MM.1S (cell line): ENCODE data around the gene NALCN.

ENCODE experiments used
- DNase-seq: peaks from one replicate; pipeline ENCODE4 v3.0.0-alpha.2; 2015
- H2AFZ ChIP-seq: fragments of 300-600 bp; sonication (generic); 2 replicates; pipeline ENCODE4 v1.6.0; 2016; ENCODE audit warnings: antibody characterized with exemption, low read length
- H3F3A ChIP-seq: fragments of 300-600 bp; sonication (generic); 2 replicates; pipeline ENCODE4 v1.6.1; 2016; ENCODE audit warnings: mild to moderate bottlenecking, antibody characterized with exemption, low read length, moderate library complexity, mixed read lengths; ENCODE audit not compliant: insufficient read depth
- H3K27ac ChIP-seq: fragments of 300-600 bp; sonication (generic); 2 replicates; pipeline ENCODE4 v1.5.1; 2016; ENCODE audit warnings: mild to moderate bottlenecking, low read length
- H3K27me3 ChIP-seq: fragments of 300-600 bp; sonication (generic); replicated peaks from 2 replicates; pipeline ENCODE4 v1.6.0; 2016; ENCODE audit warnings: low read length; ENCODE audit not compliant: insufficient read depth
- H3K36me3 ChIP-seq: fragments of 300-600 bp; sonication (generic); replicated peaks from 2 replicates; pipeline ENCODE4 v1.6.1; 2016; ENCODE audit warnings: mild to moderate bottlenecking, low read length, mixed read lengths; ENCODE audit not compliant: insufficient read depth
- H3K4me1 ChIP-seq: fragments of 300-600 bp; sonication (generic); 2 replicates; pipeline ENCODE4 v1.6.1; 2016; ENCODE audit warnings: low read length, mixed read lengths
- H3K4me2 ChIP-seq: fragments of 300-600 bp; sonication (generic); 2 replicates; pipeline ENCODE4 v1.6.0; 2016; ENCODE audit warnings: low read depth, low read length
- H3K4me3 ChIP-seq: fragments of 300-600 bp; sonication (generic); 2 replicates; pipeline ENCODE4 v1.5.1; 2016; ENCODE audit warnings: low read length, mixed read lengths
- H3K79me2 ChIP-seq: fragments of 300-600 bp; sonication (generic); 2 replicates; pipeline ENCODE4 v1.6.1; 2016; ENCODE audit warnings: mixed run types, low read length, mixed read lengths
- H3K9ac ChIP-seq: fragments of 300-600 bp; sonication (generic); 2 replicates; pipeline ENCODE4 v1.6.1; 2016; ENCODE audit warnings: low read length, mixed read lengths
- H3K9me2 ChIP-seq: fragments of 300-600 bp; sonication (generic); replicated peaks from 2 replicates; pipeline ENCODE4 v1.6.1; 2016; ENCODE audit warnings: mild to moderate bottlenecking, low read length, mixed read lengths; ENCODE audit not compliant: insufficient read depth
- H3K9me3 ChIP-seq: fragments of 300-600 bp; sonication (generic); replicated peaks from 2 replicates; pipeline ENCODE4 v1.6.1; 2016; ENCODE audit warnings: mild to moderate bottlenecking, low read length, mixed read lengths; ENCODE audit not compliant: insufficient read depth
- H4K20me1 ChIP-seq: fragments of 300-600 bp; sonication (generic); 2 replicates; pipeline ENCODE4 v1.6.1; 2016; ENCODE audit warnings: mild to moderate bottlenecking, low read length, moderate library complexity, mixed read lengths; ENCODE audit not compliant: insufficient read depth
- CTCF ChIP-seq: fragments of 300-600 bp; sonication (generic); IDR thresholded peaks from 2 replicates; pipeline ENCODE4 v1.5.1; 2016; ENCODE audit warnings: antibody characterized with exemption, low read length, mixed read lengths
- EZH2 ChIP-seq: fragments of 300-600 bp; sonication (generic); optimal IDR thresholded peaks from 2 replicates; pipeline ENCODE3; 2017; ENCODE audit warnings: low read depth, mild to moderate bottlenecking, antibody characterized with exemption, low read length, mixed read lengths
- EZH2phosphoT487 ChIP-seq: fragments of 300-600 bp; sonication (generic); IDR thresholded peaks from 2 replicates; pipeline ENCODE4 v1.6.1; 2018; ENCODE audit warnings: antibody characterized with exemption, low read length

The NALCN gene

DNA sequence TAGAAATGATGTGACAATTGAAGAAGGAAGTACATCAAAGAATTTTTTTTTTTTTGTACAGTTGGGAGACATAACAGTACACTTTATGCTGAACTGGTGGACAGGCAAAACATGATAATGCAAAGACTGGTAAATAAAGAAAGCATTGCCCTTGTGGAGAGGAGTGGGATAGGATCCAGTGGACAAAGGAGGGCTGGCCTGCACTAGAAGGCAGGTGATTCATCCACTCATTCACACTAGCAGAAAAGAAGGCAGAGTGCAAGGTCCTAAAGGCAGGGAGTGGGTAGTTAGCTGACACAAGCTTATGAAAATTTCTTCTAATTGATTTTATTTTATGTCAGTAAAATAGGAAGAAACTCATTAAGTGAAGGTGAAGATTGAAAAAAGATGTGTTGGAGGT is 17.6 kb upstream of the NALCN start:
- TF ChIP-seq EZH2 (no peak), EZH2phosphoT487 (no peak), CTCF (no peak)
- Histone ChIP-seq H3K4me1 (no peaks in the 10 kb centered on the region), H3K27ac (no peak overlapping the region), H3K9me3 (no peaks in the 10 kb centered on the region; the same call in 1 of the 2 replicates), H3K9ac (no peak overlapping the region), H3K79me2 (no peaks in the 10 kb centered on the region), H3F3A (no peaks in the 10 kb centered on the region), H2AFZ (no peak overlapping the region), H3K4me2 (no peak overlapping the region), H3K4me3 (no peak overlapping the region), H4K20me1 (no peaks in the 10 kb centered on the region), H3K27me3 (no peaks in the 10 kb centered on the region), H3K36me3 (no peaks in the 10 kb centered on the region), H3K9me2 (no peaks in the 10 kb centered on the region)
- DNase-seq, result no peak

- H3K4me1 ChIP-seq, result no peaks in the 10 kb centered on the region
- H3K4me2 ChIP-seq, result no peak overlapping the region
- DNase-seq, result no peak
- H3K27me3 ChIP-seq, result no peaks in the 10 kb centered on the region
- H3K36me3 ChIP-seq, result no peaks in the 10 kb centered on the region
- H3F3A ChIP-seq, result no peaks in the 10 kb centered on the region
- H3K9me3 ChIP-seq, result no peaks in the 10 kb centered on the region; the same call in 1 of the 2 replicates
- H3K27ac ChIP-seq, result no peak overlapping the region
- TF ChIP-seq EZH2 (no peak), EZH2phosphoT487 (no peak), CTCF (no peak)
- no peak overlapping the region for H3K4me3 ChIP-seq
- H4K20me1 ChIP-seq, result no peaks in the 10 kb centered on the region
- no peaks in the 10 kb centered on the region for H3K9me2 ChIP-seq
- H2AFZ ChIP-seq, result no peak overlapping the region
- H3K79me2 ChIP-seq, result no peaks in the 10 kb centered on the region
- H3K9ac ChIP-seq, result no peak overlapping the region
These were observed 13.4 kb upstream of the NALCN start for GRCh38 chr13:101429733-101430132.

- H3K9ac ChIP-seq, result no peak overlapping the region
- H3F3A ChIP-seq, result no peaks in the 10 kb centered on the region
- no peaks in the 10 kb centered on the region for H4K20me1 ChIP-seq
- no peak overlapping the region for H3K27ac ChIP-seq
- DNase-seq, result no peak
- H3K9me2 ChIP-seq, result no peaks in the 10 kb centered on the region
- no peaks in the 10 kb centered on the region for H3K27me3 ChIP-seq
- H3K9me3 ChIP-seq, result no peaks in the 10 kb centered on the region; the same call in 1 of the 2 replicates
- no peak overlapping the region for H3K4me2 ChIP-seq
- no peak for TF ChIP-seq EZH2
- TF ChIP-seq EZH2phosphoT487, result no peak
- TF ChIP-seq CTCF, result no peak
- no peaks in the 10 kb centered on the region for H3K79me2 ChIP-seq
- no peaks in the 10 kb centered on the region for H3K4me1 ChIP-seq
- H3K4me3 ChIP-seq, result no peak overlapping the region
- no peak overlapping the region for H2AFZ ChIP-seq
- no peaks in the 10 kb centered on the region for H3K36me3 ChIP-seq
These were observed 9.3 kb upstream of the NALCN start for GRCh38 chr13:101425623-101426022.
